ENCODE results near the gene HOXD3.

DNA sequence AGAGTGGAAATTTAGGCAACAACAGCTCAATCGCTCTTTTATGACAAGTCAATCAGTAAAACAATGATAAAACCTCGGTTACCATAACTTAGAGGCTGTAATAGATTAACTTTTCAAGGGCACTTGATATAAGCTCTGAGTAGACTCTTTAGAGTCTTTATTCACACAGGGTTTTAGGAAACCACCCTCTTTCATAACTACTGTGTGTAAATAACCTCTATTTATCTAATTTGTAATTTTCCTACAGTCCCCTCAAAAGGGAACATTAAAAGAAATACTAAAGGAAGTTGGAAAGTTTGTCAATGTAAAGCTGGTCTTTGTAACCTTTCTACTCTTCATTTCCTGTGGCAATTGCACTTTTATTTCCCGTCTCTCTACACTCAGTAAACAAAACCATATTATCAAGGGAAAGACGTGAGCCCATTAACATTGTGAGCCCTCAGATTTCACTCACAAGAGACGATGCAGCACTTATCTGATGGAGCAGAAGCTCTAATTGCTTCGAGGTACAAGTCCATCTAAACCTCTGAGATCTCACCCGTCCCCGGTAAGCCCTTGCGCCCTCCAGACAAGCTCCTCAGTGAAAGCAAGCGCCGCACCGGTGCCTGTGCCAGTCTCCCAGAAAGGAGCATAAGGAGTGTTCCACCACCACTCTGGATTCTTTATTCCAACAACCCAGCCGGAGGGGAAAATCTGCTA lies 30.2 kb downstream of the HOXD3 start:
- TF ChIP-seq CTCF (conservative IDR thresholded peaks at IDR 0.05; ENCODE audit: low read depth in 2 of 2), result no peak
- no peak for TF ChIP-seq ZNF462 (CRISPR knock-in tag; IDR thresholded peaks at IDR 0.05)
